H9 (cell line): Measurements from ENCODE around the gene FGFR1OP2. TPM values are rescaled to one million over a fixed set of nuclear protein-coding genes. Genes with fewer than 3 reads are reported as not detected.

Source experiments
- DNase-seq: peaks from one replicate; pipeline ENCODE4 v3.0.0-alpha.2; 2017
- H2AFZ ChIP-seq: one replicate; pipeline ENCODE4 v1.6.1; 2013; ENCODE audit warnings: mild to moderate bottlenecking, low read length, control low read depth, moderate library complexity
- H2AK5ac ChIP-seq: 2 replicates; pipeline ENCODE4 v1.6.1; 2013; ENCODE audit warnings: low read length, control low read depth, mixed read lengths; ENCODE audit not compliant: insufficient read length
- H2BK120ac ChIP-seq: one replicate; pipeline ENCODE4 v1.6.1; 2013; ENCODE audit warnings: low read depth, mild to moderate bottlenecking, low read length, control low read depth, inconsistent platforms; ENCODE audit not compliant: poor library complexity, severe bottlenecking
- H2BK12ac ChIP-seq: 2 replicates; pipeline ENCODE4 v1.6.1; 2013; ENCODE audit warnings: low read length, control low read depth, mixed read lengths, low read depth; ENCODE audit not compliant: insufficient read length
- H2BK15ac ChIP-seq: 2 replicates; pipeline ENCODE4 v1.6.1; 2013; ENCODE audit warnings: low read depth, low read length, control low read depth
- H2BK20ac ChIP-seq: one replicate; pipeline ENCODE4 v1.6.1; 2013; ENCODE audit warnings: low read depth, mild to moderate bottlenecking, low read length, control low read depth, inconsistent platforms; ENCODE audit not compliant: poor library complexity, severe bottlenecking
- H2BK5ac ChIP-seq: 2 replicates; pipeline ENCODE4 v1.6.1; 2013; ENCODE audit warnings: low read length, control low read depth, mixed read lengths; ENCODE audit not compliant: insufficient read length
- H3K14ac ChIP-seq: 2 replicates; pipeline ENCODE4 v1.6.1; 2013; ENCODE audit warnings: low read length, control low read depth; ENCODE audit not compliant: insufficient read depth
- H3K18ac ChIP-seq: 2 replicates; pipeline ENCODE4 v1.6.1; 2013; ENCODE audit warnings: low read depth, mild to moderate bottlenecking, mixed read lengths, low read length, control low read depth; ENCODE audit not compliant: insufficient read length
- H3K23ac ChIP-seq: 2 replicates; pipeline ENCODE4 v1.6.1; 2013; ENCODE audit warnings: low read length, control low read depth, mixed read lengths, low read depth; ENCODE audit not compliant: insufficient read length
- H3K23me2 ChIP-seq: 2 replicates; pipeline ENCODE4 v1.6.1; 2013; ENCODE audit warnings: low read depth, mild to moderate bottlenecking, mixed read lengths, low read length, control low read depth; ENCODE audit not compliant: insufficient read length, poor library complexity, severe bottlenecking
- H3K27ac ChIP-seq: 2 replicates; pipeline ENCODE4 v1.5.1; 2013; ENCODE audit warnings: low read length, control low read depth, mixed read lengths, low read depth; ENCODE audit not compliant: insufficient read length
- H3K27me3 ChIP-seq: 2 replicates; pipeline ENCODE4 v1.6.1; 2013; ENCODE audit warnings: low read length, control low read depth, inconsistent platforms; ENCODE audit not compliant: insufficient read depth
- H3K4ac ChIP-seq: 2 replicates; pipeline ENCODE4 v1.6.1; 2013; ENCODE audit warnings: low read depth, mild to moderate bottlenecking, control low read depth, inconsistent platforms, low read length, moderate library complexity
- H3K4me1 ChIP-seq: 2 replicates; pipeline ENCODE4 v1.6.1; 2013; ENCODE audit warnings: low read length, control low read depth, inconsistent platforms; ENCODE audit not compliant: insufficient read depth
- H3K4me2 ChIP-seq: 2 replicates; pipeline ENCODE4 v1.6.1; 2013; ENCODE audit warnings: low read length, control low read depth, mixed read lengths; ENCODE audit not compliant: insufficient read length, insufficient read depth
- H3K56ac ChIP-seq: 2 replicates; pipeline ENCODE4 v1.6.1; 2013; ENCODE audit warnings: low read depth, mild to moderate bottlenecking, mixed read lengths, low read length, control low read depth; ENCODE audit not compliant: insufficient read length
- H3K79me1 ChIP-seq: 2 replicates; pipeline ENCODE4 v1.6.1; 2013; ENCODE audit warnings: low read depth, mild to moderate bottlenecking, moderate library complexity, low read length, control low read depth, inconsistent platforms; ENCODE audit not compliant: insufficient read depth, poor library complexity, severe bottlenecking
- H3K79me2 ChIP-seq: 2 replicates; pipeline ENCODE4 v1.6.1; 2013; ENCODE audit warnings: low read length, control low read depth, inconsistent platforms; ENCODE audit not compliant: insufficient read depth
- H3K9ac ChIP-seq: 2 replicates; pipeline ENCODE4 v1.6.1; 2013; ENCODE audit warnings: low read length, control low read depth, mixed read lengths; ENCODE audit not compliant: insufficient read length; ENCODE audit errors: extremely low read depth
- H3K9me3 ChIP-seq: one replicate; pipeline ENCODE4 v1.6.1; 2013; ENCODE audit warnings: low read depth, low read length, inconsistent platforms; ENCODE audit not compliant: control insufficient read depth
- H3T11ph ChIP-seq: one replicate; pipeline ENCODE4 v1.6.1; 2013; ENCODE audit warnings: mild to moderate bottlenecking, low read length, control low read depth, inconsistent platforms
- H4K20me1 ChIP-seq: one replicate; pipeline ENCODE4 v1.6.1; 2013; ENCODE audit not compliant: control insufficient read depth, insufficient read length, insufficient read depth
- H4K5ac ChIP-seq: 2 replicates; pipeline ENCODE4 v1.6.1; 2013; ENCODE audit warnings: low read depth, mild to moderate bottlenecking, mixed read lengths, low read length, control low read depth; ENCODE audit not compliant: insufficient read length
- H4K8ac ChIP-seq: replicated peaks from 2 replicates; pipeline ENCODE4 v1.6.1; 2013; ENCODE audit warnings: low read length, control low read depth, mixed read lengths, low read depth; ENCODE audit not compliant: insufficient read length
- H4K91ac ChIP-seq: 2 replicates; pipeline ENCODE4 v1.6.1; 2013; ENCODE audit warnings: low read depth, mild to moderate bottlenecking, moderate library complexity, mixed read lengths, low read length, control low read depth; ENCODE audit not compliant: insufficient read length
- H3K27ac Mint-ChIP-seq, 3 experiments: 2 replicates in 2 of 3; 3 replicates in 1 of 3; pipeline ENCODE4 v1.8.0; 2020 to 2021; ENCODE audit warnings: mixed read lengths in 3 of 3, mild to moderate bottlenecking in 1 of 3, moderate library complexity in 1 of 3
- H3K27me3 Mint-ChIP-seq: 2 replicates; pipeline ENCODE4 v1.8.0; 2021; ENCODE audit warnings: low read depth, mild to moderate bottlenecking, moderate library complexity, mixed read lengths
- H3K36me3 Mint-ChIP-seq, 3 experiments: 2 replicates in 2 of 3; 3 replicates in 1 of 3; pipeline ENCODE4 v1.8.0; 2020 to 2021; ENCODE audit warnings: low read depth in 3 of 3, mixed read lengths in 3 of 3; ENCODE audit not compliant: insufficient read depth in 1 of 3
- H3K4me1 Mint-ChIP-seq, 2 experiments: 2 replicates each; pipeline ENCODE4 v1.8.0; 2020; ENCODE audit warnings: mixed read lengths in 2 of 2
- H3K4me3 Mint-ChIP-seq, 2 experiments: 2 replicates in 1 of 2; 3 replicates in 1 of 2; pipeline ENCODE4 v1.8.0; 2020 to 2021; ENCODE audit warnings: mild to moderate bottlenecking in 2 of 2, mixed read lengths in 2 of 2, moderate library complexity in 1 of 2
- H3K9me3 Mint-ChIP-seq, 2 experiments: 2 replicates in 1 of 2; 3 replicates in 1 of 2; pipeline ENCODE4 v1.8.0; 2020; ENCODE audit warnings: mild to moderate bottlenecking in 2 of 2, mixed read lengths in 2 of 2, moderate library complexity in 1 of 2
- WGBS: extraction: QIAGEN DNeasy Blood & Tissue Kit; methylation state at CpG from one replicate; pipeline ENCODE4 v1.1.7; 2013; ENCODE audit warnings: missing lambda C conversion rate, low lambda C conversion rate, mixed read lengths; ENCODE audit not compliant: insufficient read length; ENCODE audit errors: extremely low coverage; 5-methylcytosine and 5-hydroxymethylcytosine counted together
- total RNA-seq: library from RNA; stranded (reverse); gene quantifications from 2 replicates; pipeline ENCODE4 v1.2.1, GENCODE V29; 2021
- TF ChIP-seq, protein P1 (sequence below): fragments of 200-600 bp; sonication (generic); conservative IDR thresholded peaks from 3 replicates; pipeline ENCODE4 v1.8.0; 2021; ENCODE audit warnings: antibody characterized with exemption, mild to moderate bottlenecking

FGFR1OP2 gene
- total RNA-seq, 1 experiment from 2014 or later, result 30.0 TPM

DNA sequence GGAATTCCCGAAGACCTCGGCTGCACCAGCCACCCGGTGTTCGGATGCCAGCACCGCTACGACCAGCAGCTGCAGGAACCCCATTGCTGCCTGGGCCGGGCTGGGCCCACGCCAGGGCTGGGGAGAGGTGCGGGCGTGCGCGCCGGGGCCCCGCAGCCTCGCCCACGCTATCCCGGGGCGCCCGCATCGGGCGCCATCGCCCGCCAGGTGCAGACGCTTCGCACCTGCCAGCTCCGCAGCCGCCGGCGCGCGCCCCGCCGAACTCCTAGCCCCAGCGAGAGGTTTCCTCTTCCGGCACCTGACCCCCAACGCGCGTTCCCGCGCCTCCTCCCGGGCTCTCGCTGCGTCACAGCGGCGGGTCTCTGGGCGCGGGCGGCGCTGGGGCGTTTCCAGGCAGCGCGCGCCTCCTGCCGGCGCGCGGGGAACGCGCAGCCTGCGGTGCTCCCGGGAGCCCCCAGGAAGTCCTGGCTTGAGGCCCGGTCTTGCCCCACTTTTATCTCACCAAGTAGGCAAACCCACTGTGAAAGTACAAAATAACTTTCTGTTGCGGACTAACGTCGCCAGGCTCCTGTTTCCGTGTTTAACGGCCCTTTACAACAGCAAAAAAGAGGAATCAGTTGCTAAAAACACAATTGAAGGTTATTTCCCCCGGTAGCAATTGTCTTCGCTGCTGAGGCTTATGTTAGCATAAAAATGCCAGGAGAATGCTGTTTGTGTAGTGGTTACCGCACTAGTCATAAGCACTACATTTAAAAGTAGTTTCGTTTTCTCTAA, 76.0 kb downstream of the FGFR1OP2 start, which contains the start of gene TM7SF3:
TSS of gene TM7SF3 (minus strand) at position 300 of the 774 bp plus-strand sequence. CDS start at position 84, 216 bp downstream.
- Histone ChIP-seq H4K8ac (no peak within 1 kb of the TSS), H3K4ac (no peak within 1 kb of the TSS), H3K27ac (peak within 1 kb of the TSS; percentile 27), H2BK120ac (no peak within 1 kb of the TSS), H2AFZ (peak within 1 kb of the TSS; percentile 94), H3K4me2 (peak within 1 kb of the TSS; percentile 85), H3T11ph (no peak within 1 kb of the TSS), H3K14ac (peak within 1 kb of the TSS; percentile 77; the same call in 1 of the 2 replicates), H3K9me3 (no peaks in the 10 kb centered on the region), H2AK5ac (no peak within 1 kb of the TSS), H4K5ac (no peak within 1 kb of the TSS), H2BK15ac (no peak within 1 kb of the TSS), H3K9ac (peak within 1 kb of the TSS; percentile 45), H2BK5ac (no peak within 1 kb of the TSS), H3K23me2 (no peaks in the 10 kb centered on the region), H3K4me1 (peaks cover 2% of the 10 kb centered on the region; the same call in 1 of the 2 replicates), H3K79me2 (peaks cover 10% of the 10 kb centered on the region; the same call in 1 of the 2 replicates), H2BK20ac (no peak within 1 kb of the TSS), H3K56ac (no peak within 1 kb of the TSS), H4K91ac (no peak within 1 kb of the TSS), H2BK12ac (no peak within 1 kb of the TSS), H3K18ac (peak within 1 kb of the TSS; percentile 72), H3K27me3 (no peaks in the 10 kb centered on the region), H3K79me1 (peaks cover 4% of the 10 kb centered on the region), H3K23ac (no peak within 1 kb of the TSS), H4K20me1 (no peaks in the 10 kb centered on the region)
- peak within 1 kb of the TSS; percentile 93 to 95 for H3K4me3 Mint-ChIP-seq
- peaks cover 0 to 5% (median 0%) of the 10 kb centered on the region in 3 experiments; a peak in 1 of 7 replicates for H3K36me3 Mint-ChIP-seq
- TF ChIP-seq, protein P1, sequence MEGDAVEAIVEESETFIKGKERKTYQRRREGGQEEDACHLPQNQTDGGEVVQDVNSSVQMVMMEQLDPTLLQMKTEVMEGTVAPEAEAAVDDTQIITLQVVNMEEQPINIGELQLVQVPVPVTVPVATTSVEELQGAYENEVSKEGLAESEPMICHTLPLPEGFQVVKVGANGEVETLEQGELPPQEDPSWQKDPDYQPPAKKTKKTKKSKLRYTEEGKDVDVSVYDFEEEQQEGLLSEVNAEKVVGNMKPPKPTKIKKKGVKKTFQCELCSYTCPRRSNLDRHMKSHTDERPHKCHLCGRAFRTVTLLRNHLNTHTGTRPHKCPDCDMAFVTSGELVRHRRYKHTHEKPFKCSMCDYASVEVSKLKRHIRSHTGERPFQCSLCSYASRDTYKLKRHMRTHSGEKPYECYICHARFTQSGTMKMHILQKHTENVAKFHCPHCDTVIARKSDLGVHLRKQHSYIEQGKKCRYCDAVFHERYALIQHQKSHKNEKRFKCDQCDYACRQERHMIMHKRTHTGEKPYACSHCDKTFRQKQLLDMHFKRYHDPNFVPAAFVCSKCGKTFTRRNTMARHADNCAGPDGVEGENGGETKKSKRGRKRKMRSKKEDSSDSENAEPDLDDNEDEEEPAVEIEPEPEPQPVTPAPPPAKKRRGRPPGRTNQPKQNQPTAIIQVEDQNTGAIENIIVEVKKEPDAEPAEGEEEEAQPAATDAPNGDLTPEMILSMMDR, result peak; percentile 99
- peak within 1 kb of the TSS; percentile 51 to 96 (median 91); a peak in 6 of 7 replicates for H3K27ac Mint-ChIP-seq
- WGBS, result no CpG with 5 or more reads among the region's 71 CpGs
- DNase-seq, result peak; percentile 98
- H3K4me1 Mint-ChIP-seq, result peaks cover 39 to 46% of the 10 kb centered on the region in 2 experiments
- H3K9me3 Mint-ChIP-seq, result no peaks in the 10 kb centered on the region
- H3K27me3 Mint-ChIP-seq, result no peaks in the 10 kb centered on the region
